HG03280 (cell line): Measurements from ENCODE around the gene TPP2.

Experiments used
- ATAC-seq: cut with Tn5 transposase; IDR thresholded peaks from one replicate; pipeline ENCODE4 v1.9.1; 2021; ENCODE audit warnings: mild to moderate bottlenecking, moderate library complexity; ENCODE audit not compliant: unreplicated experiment

TPP2 gene

GRCh38 chr13:102690883-102691282 is 94.1 kb downstream of the TPP2 start:
- no peak for ATAC-seq

- no peak for ATAC-seq
These were observed 95.7 kb downstream of the TPP2 start for GRCh38 chr13:102692491-102692826.

GRCh38 chr13:102693250-102693649 is 96.5 kb downstream of the TPP2 start:
- ATAC-seq, result no peak

GRCh38 chr13:102693776-102694175 is 97.0 kb downstream of the TPP2 start:
- no peak for ATAC-seq

GRCh38 chr13:102694937-102695336 is 98.2 kb downstream of the TPP2 start, which contains the start of gene METTL21C:
METTL21C (minus strand) TSS chr13:102695044; CDS start chr13:102694498, 546 bp downstream.
- ATAC-seq, result no peak

GRCh38 chr13:102696465-102696864 is 99.7 kb downstream of the TPP2 start:
- no peak for ATAC-seq

- ATAC-seq, result no peak
These were observed 100.5 kb downstream of the TPP2 start for GRCh38 chr13:102697264-102697663.

GRCh38 chr13:102697929-102698648 is 101.3 kb downstream of the TPP2 start:
- ATAC-seq, result no peak

GRCh38 chr13:102698649-102698980 is 101.8 kb downstream of the TPP2 start:
- no peak for ATAC-seq

GRCh38 chr13:102699504-102699903 is 102.7 kb downstream of the TPP2 start:
- no peak for ATAC-seq

- ATAC-seq, result no peak
These were observed 103.6 kb downstream of the TPP2 start for GRCh38 chr13:102700088-102701031.

- no peak for ATAC-seq
These were observed 104.5 kb downstream of the TPP2 start for GRCh38 chr13:102701331-102701730.

- ATAC-seq, result no peak
These were observed 106.4 kb downstream of the TPP2 start for GRCh38 chr13:102702965-102703725.

- ATAC-seq, result no peak
These were observed 106.9 kb downstream of the TPP2 start for GRCh38 chr13:102703726-102704035.

GRCh38 chr13:102704238-102705058 is 107.7 kb downstream of the TPP2 start:
- no peak for ATAC-seq

- ATAC-seq, result no peak
These were observed 110.7 kb downstream of the TPP2 start for GRCh38 chr13:102707467-102707866.

- ATAC-seq, result no peak
These were observed 111.4 kb downstream of the TPP2 start for GRCh38 chr13:102708211-102708610.

GRCh38 chr13:102708991-102709390 is 112.2 kb downstream of the TPP2 start:
- no peak for ATAC-seq

- ATAC-seq, result no peak
These were observed 112.8 kb downstream of the TPP2 start for GRCh38 chr13:102709536-102709935.

GRCh38 chr13:102710261-102710679 is 113.5 kb downstream of the TPP2 start:
- no peak for ATAC-seq

GRCh38 chr13:102715447-102715846 is 118.7 kb downstream of the TPP2 start:
- no peak for ATAC-seq
